ENCODE results near the gene KANK4.
A peak's percentile ranks its signal among the peaks of the same experiment; 100 is the strongest.

Gene KANK4

DNA sequence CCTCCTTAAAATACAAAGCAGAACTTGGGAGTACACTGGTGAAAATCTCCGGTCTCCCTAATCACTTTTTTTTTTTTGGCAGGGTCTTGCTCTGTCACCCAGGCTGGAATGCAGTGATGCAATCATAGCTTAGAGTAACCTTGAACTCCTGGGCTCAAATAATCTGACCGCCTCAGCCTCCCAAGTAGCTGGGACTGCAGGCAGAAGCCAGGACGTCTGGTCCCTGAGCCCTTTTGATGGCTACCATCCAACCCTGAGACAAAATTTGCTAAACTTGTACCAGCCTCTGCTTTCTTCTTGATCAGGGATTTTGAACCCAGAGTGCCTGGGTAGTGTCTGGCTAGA is 120.5 kb downstream of the KANK4 start:
- Mint-ChIP-seq H3K9me3 (peaks cover 0 to 5% of the 10 kb centered on the region in 2 donors), H3K27ac (no peak overlapping the region), H3K27me3 (peaks cover 49% of the 10 kb centered on the region), H3K4me3 (no peak overlapping the region), H3K4me1 (peaks cover 22% of the 10 kb centered on the region)
- DNase-seq (no peak), ATAC-seq (no peak)

- ATAC-seq (no peak), DNase-seq (no peak)
- H3K27ac Mint-ChIP-seq, result no peak overlapping the region
- H3K4me3 Mint-ChIP-seq, result no peak overlapping the region
- peaks cover 0 to 5% of the 10 kb centered on the region in 2 donors for H3K9me3 Mint-ChIP-seq
- H3K4me1 Mint-ChIP-seq, result peaks cover 22% of the 10 kb centered on the region
- peaks cover 54% of the 10 kb centered on the region for H3K27me3 Mint-ChIP-seq
These were observed 121.0 kb downstream of the KANK4 start for GRCh38 chr1:62198069-62198780.

GRCh38 chr1:62196086-62196690 is 123.0 kb downstream of the KANK4 start:
- Mint-ChIP-seq H3K27ac (peak overlapping the region in 1 of 2 donors; percentile 42), H3K4me3 (peak overlapping the region; percentile 15 to 34), H3K27me3 (peaks cover 63% of the 10 kb centered on the region), H3K9me3 (peaks cover 0 to 5% of the 10 kb centered on the region in 2 donors), H3K4me1 (peaks cover 22% of the 10 kb centered on the region)
- DNase-seq, result no peak
- ATAC-seq, result no peak

GRCh38 chr1:62194651-62195544 is 124.3 kb downstream of the KANK4 start, which contains the start of gene L1TD1:
Gene L1TD1, plus strand, starts transcription at chr1:62194849. Its CDS starts 11,780 bp downstream, at chr1:62206629.
- ATAC-seq (peak; percentile 83), DNase-seq (peak in 1 of 2 donors; percentile 3)
- H3K27me3 Mint-ChIP-seq, result peaks cover 63% of the 10 kb centered on the region
- H3K9me3 Mint-ChIP-seq, result peaks cover 0 to 5% of the 10 kb centered on the region in 2 donors
- peaks cover 22% of the 10 kb centered on the region for H3K4me1 Mint-ChIP-seq
- H3K4me3 Mint-ChIP-seq, result peak within 1 kb of the TSS; percentile 71 to 85
- H3K27ac Mint-ChIP-seq, result peak within 1 kb of the TSS in 1 of 2 donors; percentile 95

- H3K9me3 Mint-ChIP-seq, result no peaks in the 10 kb centered on the region
- DNase-seq (no peak), ATAC-seq (no peak)
- no peak overlapping the region for H3K4me3 Mint-ChIP-seq
- H3K27me3 Mint-ChIP-seq, result peaks cover 12% of the 10 kb centered on the region
- H3K27ac Mint-ChIP-seq, result no peak overlapping the region
- H3K4me1 Mint-ChIP-seq, result no peaks in the 10 kb centered on the region
These were observed 131.1 kb downstream of the KANK4 start for GRCh38 chr1:62188111-62188510.

- Mint-ChIP-seq H3K27me3 (peaks cover 7% of the 10 kb centered on the region), H3K27ac (no peak overlapping the region), H3K4me3 (no peak overlapping the region), H3K4me1 (no peaks in the 10 kb centered on the region), H3K9me3 (no peaks in the 10 kb centered on the region)
- DNase-seq, result no peak
- no peak for ATAC-seq
These were observed 131.7 kb downstream of the KANK4 start for GRCh38 chr1:62187548-62187947.

All from stimulated activated naive CD8-positive, alpha-beta T cell treated with anti-CD3 and anti-CD28 coated beads, Interleukin-15, amount 100 ng/mL, for 72 hours (primary cell).